Esophagus muscularis mucosa (tissue), 4 donors: ENCODE results near the gene SOBP. TPM values are rescaled to one million over a fixed set of nuclear protein-coding genes. Genes with fewer than 3 reads are reported as not detected.

Source experiments
- DNase-seq: peaks from one replicate; pipeline ENCODE4 v3.0.0-alpha.2; 2017; ENCODE audit errors: extremely low spot score
- H3K27ac ChIP-seq, 4 donors: fragments of 200-600 bp; sonication (generic); replicated peaks in 1 of 4; 1 replicate in 3 of 4; 2 replicates in 1 of 4; pipeline ENCODE4 v1.5.1; 2016 to 2019; ENCODE audit warnings: mild to moderate bottlenecking in 1 of 4
- H3K27me3 ChIP-seq, 4 donors: fragments of 200-600 bp; sonication (generic); one replicate each; pipeline versions ENCODE4 v1.5.1 to v1.6.0; 2016 to 2019
- H3K36me3 ChIP-seq, 4 donors: fragments of 200-600 bp; sonication (generic); one replicate each; pipeline ENCODE4 v1.5.1; 2016 to 2019
- H3K4me1 ChIP-seq, 4 donors: fragments of 200-600 bp; sonication (generic); one replicate each; pipeline ENCODE4 v1.5.1; 2016 to 2019
- H3K4me3 ChIP-seq, 4 donors: fragments of 200-600 bp; sonication (generic); 1 replicate in 2 of 4; 2 replicates in 2 of 4; pipeline ENCODE4 v1.5.1; 2016 to 2019; ENCODE audit warnings: mild to moderate bottlenecking in 4 of 4, moderate library complexity in 1 of 4
- H3K9me3 ChIP-seq, 4 donors: fragments of 200-600 bp; sonication (generic); 1 replicate in 3 of 4; 2 replicates in 1 of 4; pipeline ENCODE4 v1.5.1; 2016 to 2019
- CTCF ChIP-seq, 3 experiments: fragments of 200-600 bp in 2 of 3; fragments of 450-650 bp in 1 of 3; sonication (generic) in 2 of 3; IDR thresholded peaks; one replicate each; pipeline ENCODE4 v1.5.1; 2017 to 2019; ENCODE audit warnings: antibody characterized with exemption in 3 of 3, mild to moderate bottlenecking in 2 of 3, moderate library complexity in 1 of 3
- EP300 ChIP-seq: sonication (generic); formaldehyde crosslinking; IDR thresholded peaks from one replicate; pipeline ENCODE4 v1.6.1; 2017; ENCODE audit warnings: antibody characterized with exemption
- POLR2A ChIP-seq: fragments of 450-650 bp; IDR thresholded peaks from one replicate; pipeline ENCODE4 v1.6.1; 2017; ENCODE audit warnings: antibody characterized with exemption, moderate library complexity, mild to moderate bottlenecking, low read depth
- POLR2AphosphoS5 ChIP-seq, 2 donors: sonication (generic); formaldehyde crosslinking; IDR thresholded peaks; one replicate each; pipeline ENCODE4 v1.6.1; 2017; ENCODE audit warnings: antibody characterized with exemption in 2 of 2
- WGBS: methylation state at CpG from one replicate; pipeline ENCODE4 v1.1.5; 2018; 5-methylcytosine and 5-hydroxymethylcytosine counted together
- intact Hi-C: fragments of 100-400 bp; cut with DNase I; formaldehyde crosslinking; loops from one replicate; pipeline ENCODE4 v1.15.1; 2023
- total RNA-seq, 4 donors: library from RNA; depleted of rRNA; stranded (reverse); fragments of >200 nt; gene quantifications; one replicate each; pipeline versions ENCODE4 v1.1.0 to v1.2.1, GENCODE V29; 2016

Gene SOBP
- total RNA-seq, 4 donors from 2014 or later, result 18.6 to 44.1 (median 27.6) TPM

DNA sequence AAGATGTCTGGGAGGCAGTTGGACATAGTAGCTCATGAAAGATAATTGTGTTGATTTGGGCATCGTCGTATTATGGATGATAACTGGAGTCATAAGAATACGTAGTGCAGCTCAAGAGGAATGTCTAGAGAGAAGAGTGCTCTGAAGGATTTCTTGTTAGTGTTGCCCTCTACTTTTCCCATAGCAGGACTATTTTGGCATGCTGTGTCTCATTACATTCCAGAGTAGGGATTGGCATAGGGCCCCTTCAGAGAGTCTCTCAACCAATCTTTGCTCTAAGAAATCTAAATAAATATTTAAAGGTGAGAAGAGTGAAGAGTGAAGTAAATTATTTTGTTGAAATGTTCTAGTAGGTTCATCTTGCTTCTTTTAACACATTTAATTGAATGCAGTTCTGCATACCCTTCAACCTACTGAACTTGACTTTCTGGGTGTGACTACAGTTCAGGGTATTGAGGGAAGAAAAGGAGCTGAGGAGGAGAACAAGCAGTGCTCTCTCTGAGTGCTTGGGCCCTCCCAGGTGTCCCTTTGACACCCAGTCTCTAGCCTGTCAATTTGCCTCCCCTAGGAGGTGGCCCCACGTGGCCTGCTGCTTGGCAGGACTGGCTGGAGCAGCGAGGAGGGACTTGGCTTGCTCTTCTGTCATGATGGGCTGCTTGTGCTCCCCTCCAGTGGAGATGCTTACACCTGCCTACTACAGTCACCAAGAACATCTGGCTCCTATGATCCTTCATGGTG is 33.3 kb downstream of the SOBP start:
- whole genome bisulfite sequencing, result 66% methylated on average over 5 of the region's 5 CpGs
- intact Hi-C loops, result no loop called here
- peaks cover 0 to 4% (median 0%) of the 10 kb centered on the region in 4 donors for H3K36me3 ChIP-seq
- DNase-seq, result no peak
- no peak overlapping the region for H3K4me3 ChIP-seq
- H3K27ac ChIP-seq, result peak overlapping the region in 2 of 4 donors; percentile 8 to 18
- H3K27me3 ChIP-seq, result no peaks in the 10 kb centered on the region
- H3K9me3 ChIP-seq, result no peaks in the 10 kb centered on the region
- H3K4me1 ChIP-seq, result peaks cover 0 to 42% (median 23%) of the 10 kb centered on the region in 4 donors
- no peak for TF ChIP-seq POLR2A
- no peak for TF ChIP-seq EP300
- TF ChIP-seq POLR2AphosphoS5 (IDR thresholded peaks at IDR 0.05), result no peak
- no peak for TF ChIP-seq CTCF (IDR thresholded peaks at IDR 0.05)

DNA sequence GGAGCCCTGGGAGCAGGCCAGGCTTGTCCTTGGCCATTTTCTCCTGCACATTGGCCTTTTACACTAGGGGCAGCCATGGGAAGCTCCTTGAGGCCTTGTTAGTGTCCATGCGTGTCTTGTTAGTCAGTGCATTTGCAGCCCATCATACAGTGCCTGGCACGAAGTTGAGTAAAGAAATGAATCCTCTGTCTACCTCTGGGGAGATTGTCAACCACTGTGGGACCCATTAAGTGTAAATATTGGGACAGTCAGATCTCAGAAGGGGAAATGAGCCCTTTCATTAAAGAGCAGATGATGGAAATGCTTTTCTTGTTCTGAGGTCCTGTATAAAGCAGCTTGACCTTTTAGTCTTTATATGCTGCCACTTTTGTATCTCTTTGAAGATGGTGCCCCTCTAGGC is 33.9 kb downstream of the SOBP start:
- whole genome bisulfite sequencing, result 93% methylated on average over 2 of the region's 2 CpGs

GRCh38 chr6:107524626-107525025 is 34.7 kb downstream of the SOBP start:
- Histone ChIP-seq H3K27ac (no peak overlapping the region), H3K4me1 (peaks cover 0 to 53% (median 30%) of the 10 kb centered on the region in 4 donors), H3K27me3 (no peaks in the 10 kb centered on the region), H3K36me3 (peaks cover 0 to 4% (median 0%) of the 10 kb centered on the region in 4 donors), H3K9me3 (no peaks in the 10 kb centered on the region), H3K4me3 (no peak overlapping the region)
- no peak for TF ChIP-seq POLR2A
- TF ChIP-seq EP300, result no peak
- TF ChIP-seq POLR2AphosphoS5 (IDR thresholded peaks at IDR 0.05), result no peak
- TF ChIP-seq CTCF (IDR thresholded peaks at IDR 0.05), result no peak
- 81% methylated on average over 3 of the region's 3 CpGs for WGBS
- no peak for DNase-seq
- intact Hi-C loops, result no loop called here

More for the DNA sequence above, 33.9 kb downstream of the SOBP start:
- no peak for TF ChIP-seq POLR2A
- TF ChIP-seq EP300, result no peak
- TF ChIP-seq CTCF (IDR thresholded peaks at IDR 0.05), result no peak
- TF ChIP-seq POLR2AphosphoS5 (IDR thresholded peaks at IDR 0.05), result no peak
- DNase-seq, result no peak
- H3K4me3 ChIP-seq, result no peak overlapping the region
- H3K9me3 ChIP-seq, result no peaks in the 10 kb centered on the region
- H3K4me1 ChIP-seq, result peaks cover 0 to 45% (median 23%) of the 10 kb centered on the region in 4 donors
- intact Hi-C loops, result no loop called here
- no peaks in the 10 kb centered on the region for H3K27me3 ChIP-seq
- peaks cover 0 to 4% (median 0%) of the 10 kb centered on the region in 4 donors for H3K36me3 ChIP-seq
- peak overlapping the region in 1 of 4 donors; percentile 8 for H3K27ac ChIP-seq

DNA sequence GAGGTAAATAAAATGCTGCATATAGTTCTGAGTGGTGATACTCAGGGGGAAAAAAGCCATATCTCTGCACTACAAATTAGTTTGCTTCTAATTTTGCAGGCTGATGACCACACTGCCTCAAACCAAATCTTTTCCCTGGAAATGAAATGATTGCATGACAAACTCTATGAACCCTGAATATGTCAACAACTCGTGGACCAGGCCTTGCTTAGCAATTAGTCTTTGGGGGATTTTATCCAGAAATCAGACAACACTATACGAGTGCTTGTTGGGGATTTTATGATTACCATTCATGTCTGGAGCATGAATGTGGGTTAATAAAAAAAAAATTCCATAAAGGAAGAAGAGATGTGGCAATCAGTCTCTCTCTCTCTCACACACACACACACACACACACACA is 42.0 kb downstream of the SOBP start:
- TF ChIP-seq CTCF (IDR thresholded peaks at IDR 0.05) (no peak), EP300 (no peak), POLR2A (no peak), POLR2AphosphoS5 (IDR thresholded peaks at IDR 0.05) (no peak)
- Histone ChIP-seq H3K4me3 (no peak overlapping the region), H3K4me1 (peaks cover 6 to 86% (median 56%) of the 10 kb centered on the region in 4 donors), H3K27me3 (no peaks in the 10 kb centered on the region), H3K36me3 (no peaks in the 10 kb centered on the region), H3K9me3 (no peaks in the 10 kb centered on the region), H3K27ac (peak overlapping the region in 2 of 4 donors; percentile 22 to 42)
- intact Hi-C loops, result loop anchor here (5.0 kb wide), 1 partner anchor 40 kb away; the partner anchor contains the start of gene SOBP
- 64% methylated on average over 2 of the region's 2 CpGs for WGBS
- no peak for DNase-seq
